GM23338 (cell line): ENCODE measurements around the gene AP2A2. TPM values are rescaled to one million over a fixed set of nuclear protein-coding genes. Genes with fewer than 3 reads are reported as not detected.

Experiments
- ATAC-seq: fragments of 200-7000 bp; cut with Tn5 transposase; 3 replicates; pipeline ENCODE4 v1.9.1; 2020
- DNase-seq: peaks from one replicate; pipeline ENCODE4 v3.0.0-alpha.2; 2015; ENCODE audit warnings: low spot score
- H2AFZ ChIP-seq: fragments of 200-600 bp; sonication (generic); 2 replicates; pipeline ENCODE4 v1.8.0; 2016; ENCODE audit warnings: antibody characterized with exemption, mild to moderate bottlenecking, moderate library complexity
- H3F3A ChIP-seq: fragments of 200-600 bp; sonication (generic); replicated peaks from 2 replicates; pipeline ENCODE4 v1.8.0; 2017; ENCODE audit warnings: antibody characterized with exemption, mixed run types, low read depth
- H3K27ac ChIP-seq: fragments of 200-600 bp; sonication (generic); 2 replicates; pipeline ENCODE4 v1.6.1; 2016; ENCODE audit warnings: low read depth
- H3K27me3 ChIP-seq: fragments of 200-600 bp; sonication (generic); 2 replicates; pipeline ENCODE4 v1.8.0; 2016; ENCODE audit warnings: mild to moderate bottlenecking, mixed run types, moderate library complexity; ENCODE audit not compliant: insufficient read depth
- H3K36me3 ChIP-seq: fragments of 200-600 bp; sonication (generic); 2 replicates; pipeline ENCODE4 v1.8.0; 2016; ENCODE audit warnings: mild to moderate bottlenecking; ENCODE audit not compliant: insufficient read depth
- H3K4me1 ChIP-seq: fragments of 200-600 bp; sonication (generic); 2 replicates; pipeline ENCODE4 v1.8.0; 2016; ENCODE audit warnings: mild to moderate bottlenecking, moderate library complexity; ENCODE audit not compliant: insufficient read depth
- H3K4me2 ChIP-seq: fragments of 200-600 bp; sonication (generic); 2 replicates; pipeline ENCODE4 v1.7.1; 2017; ENCODE audit warnings: mixed run types
- H3K4me3 ChIP-seq: fragments of 200-600 bp; sonication (generic); 2 replicates; pipeline ENCODE4 v1.6.1; 2016; ENCODE audit warnings: mixed run types
- H3K79me2 ChIP-seq: fragments of 200-600 bp; sonication (generic); replicated peaks from 2 replicates; pipeline ENCODE4 v1.8.0; 2017; ENCODE audit warnings: mild to moderate bottlenecking; ENCODE audit not compliant: insufficient read depth
- H3K9me2 ChIP-seq: fragments of 200-600 bp; sonication (generic); 2 replicates; pipeline ENCODE4 v1.8.0; 2017; ENCODE audit not compliant: insufficient read depth
- H4K20me1 ChIP-seq: fragments of 200-600 bp; sonication (generic); replicated peaks from 2 replicates; pipeline ENCODE4 v1.8.0; 2017; ENCODE audit warnings: mild to moderate bottlenecking; ENCODE audit not compliant: insufficient read depth
- H3K27ac Mint-ChIP-seq: 2 replicates; pipeline ENCODE4 v1.8.0; 2020; ENCODE audit warnings: inconsistent platforms, mild to moderate bottlenecking, moderate library complexity, mixed read lengths
- H3K27me3 Mint-ChIP-seq: 3 replicates; pipeline ENCODE4 v1.8.0; 2022; ENCODE audit warnings: low read depth, mild to moderate bottlenecking, moderate library complexity, mixed read lengths, inconsistent platforms; ENCODE audit not compliant: insufficient read depth, poor library complexity
- H3K36me3 Mint-ChIP-seq: 3 replicates; pipeline ENCODE4 v1.8.0; 2021; ENCODE audit warnings: low read depth, mild to moderate bottlenecking, inconsistent platforms, moderate library complexity, mixed read lengths
- H3K4me1 Mint-ChIP-seq: 3 replicates; pipeline ENCODE4 v1.8.0; 2020; ENCODE audit warnings: mild to moderate bottlenecking, inconsistent platforms, mixed read lengths
- H3K4me3 Mint-ChIP-seq: 3 replicates; pipeline ENCODE4 v1.8.0; 2021; ENCODE audit warnings: moderate library complexity, mild to moderate bottlenecking, inconsistent platforms, mixed read lengths
- H3K9me3 Mint-ChIP-seq: 3 replicates; pipeline ENCODE4 v1.8.0; 2020; ENCODE audit warnings: moderate library complexity, mild to moderate bottlenecking, inconsistent platforms, mixed read lengths
- CREB1 ChIP-seq: fragments of 250-450 bp; sonication (Bioruptor Pico); IDR thresholded peaks from 2 replicates; pipeline ENCODE4 v1.5.0; 2020; ENCODE audit warnings: low read depth, mild to moderate bottlenecking, moderate library complexity
- ETS1 ChIP-seq: IDR thresholded peaks from 2 replicates; pipeline ENCODE4 v1.6.1; 2016; ENCODE audit warnings: antibody characterized with exemption
- EZH2 ChIP-seq: fragments of 200-600 bp; sonication (generic); IDR thresholded peaks from one replicate; pipeline ENCODE4 v1.8.0; 2017; ENCODE audit warnings: antibody characterized with exemption, mild to moderate bottlenecking, low read depth; ENCODE audit not compliant: unreplicated experiment
- EZH2phosphoT487 ChIP-seq: fragments of 200-600 bp; sonication (generic); IDR thresholded peaks from one replicate; pipeline ENCODE4 v1.8.1; 2018; ENCODE audit warnings: antibody characterized with exemption; ENCODE audit not compliant: unreplicated experiment
- JUNB ChIP-seq: IDR thresholded peaks from one replicate; pipeline ENCODE4 v1.6.1; 2016; ENCODE audit warnings: antibody characterized with exemption; ENCODE audit not compliant: unreplicated experiment
- NANOG ChIP-seq: IDR thresholded peaks from 2 replicates; pipeline ENCODE4 v1.6.1; 2016; ENCODE audit warnings: antibody characterized with exemption, borderline replicate concordance
- POLR2AphosphoS5 ChIP-seq: IDR thresholded peaks from 2 replicates; pipeline ENCODE4 v1.6.1; 2016; ENCODE audit warnings: antibody characterized with exemption, low read depth
- STAT1 ChIP-seq: IDR thresholded peaks from one replicate; pipeline ENCODE4 v1.6.1; 2016; ENCODE audit warnings: antibody characterized with exemption; ENCODE audit not compliant: unreplicated experiment
- ZNF114 ChIP-seq: fragments of 250-450 bp; sonication (Bioruptor Pico); IDR thresholded peaks from 2 replicates; pipeline ENCODE4 v1.5.0; 2020; ENCODE audit warnings: mild to moderate bottlenecking, moderate library complexity
- ZNF331 ChIP-seq: fragments of 250-450 bp; sonication (Bioruptor Pico); IDR thresholded peaks from 2 replicates; pipeline ENCODE4 v1.5.0; 2020; ENCODE audit warnings: low read depth, mild to moderate bottlenecking, moderate library complexity
- polyA plus RNA-seq: library from polyadenylated mRNA; unstranded; fragments of >200 nt; fragmentation: Nextera tagmentation; extraction: Ambion mirVana; gene quantifications from 2 replicates; pipeline ENCODE4 v1.2.1, GENCODE V29; 2016
- total RNA-seq: library from RNA; depleted of rRNA; stranded (reverse); fragments of >200 nt; shearing (Covaris generic); gene quantifications from 2 replicates; pipeline ENCODE4 v1.2.3, GENCODE V29; 2014
- TF ChIP-seq, protein P1 (sequence below), 2 experiments: fragments of 200-600 bp in 1 of 2; sonication (generic) in 1 of 2; conservative IDR thresholded peaks; 2 replicates each; pipeline versions ENCODE4 v1.5.1 to v1.6.1; 2016 to 2017; ENCODE audit warnings: antibody characterized with exemption in 2 of 2, low read depth in 2 of 2, mild to moderate bottlenecking in 2 of 2, moderate library complexity in 1 of 2
- TF ChIP-seq, protein P2 (sequence below): IDR thresholded peaks from one replicate; pipeline ENCODE4 v1.6.1; 2018; ENCODE audit warnings: antibody characterized with exemption; ENCODE audit not compliant: unreplicated experiment

The AP2A2 gene
- total and polyA plus RNA-seq, 2 experiments from 2014 or later: 23.7 to 47.5 TPM

- TF ChIP-seq ETS1 (no peak), STAT1 (no peak), ZNF331 (CRISPR knock-in tag) (no peak), ZNF114 (CRISPR knock-in tag) (no peak), JUNB (no peak)
These were observed 132.1 kb downstream of the AP2A2 start (continued) for GRCh38 chr11:1057806-1058205.

DNA sequence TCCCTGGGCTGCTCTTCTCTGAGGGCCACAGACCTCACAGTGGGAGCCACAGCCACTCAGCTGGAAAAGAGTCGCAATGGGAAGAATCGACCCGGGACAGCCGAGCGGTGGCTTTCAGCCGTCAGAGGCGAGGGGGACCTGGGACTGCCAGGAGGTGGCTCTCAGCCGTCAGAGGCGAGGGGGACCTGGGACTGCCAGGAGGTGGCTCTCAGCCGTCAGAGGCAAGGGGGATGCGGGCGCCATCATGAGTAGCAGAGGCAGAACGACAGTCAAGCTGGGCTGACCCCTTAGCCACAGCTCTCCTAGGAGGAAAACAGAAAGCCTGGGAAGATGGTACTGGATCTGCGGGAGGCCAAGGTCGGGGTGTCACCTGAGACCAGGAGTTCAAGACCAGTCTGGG is 134.1 kb downstream of the AP2A2 start:
- H3K4me1 Mint-ChIP-seq: peaks cover 4% of the 10 kb centered on the region; the same call in 1 of the 3 replicates
- H3K27ac ChIP-seq: no peak overlapping the region
- DNase-seq (no peak), ATAC-seq (peak; percentile 73)
- H3K9me2 ChIP-seq: no peaks in the 10 kb centered on the region
- H3K27ac Mint-ChIP-seq: no peak overlapping the region
- no peaks in the 10 kb centered on the region for H3K4me1 ChIP-seq
- H3K4me2 ChIP-seq: no peak overlapping the region
- H3K79me2 ChIP-seq: no peaks in the 10 kb centered on the region
- no peak overlapping the region for H2AFZ ChIP-seq
- H3K36me3 Mint-ChIP-seq: no peaks in the 10 kb centered on the region; the same call in 2 of the 3 replicates
- H3K27me3 Mint-ChIP-seq: peaks cover 3% of the 10 kb centered on the region
- H3K4me3 Mint-ChIP-seq: no peak overlapping the region
- H3K36me3 ChIP-seq: no peaks in the 10 kb centered on the region
- H3K9me3 Mint-ChIP-seq: peaks cover 12% of the 10 kb centered on the region
- TF ChIP-seq ETS1: no peak
- TF ChIP-seq, protein P1, sequence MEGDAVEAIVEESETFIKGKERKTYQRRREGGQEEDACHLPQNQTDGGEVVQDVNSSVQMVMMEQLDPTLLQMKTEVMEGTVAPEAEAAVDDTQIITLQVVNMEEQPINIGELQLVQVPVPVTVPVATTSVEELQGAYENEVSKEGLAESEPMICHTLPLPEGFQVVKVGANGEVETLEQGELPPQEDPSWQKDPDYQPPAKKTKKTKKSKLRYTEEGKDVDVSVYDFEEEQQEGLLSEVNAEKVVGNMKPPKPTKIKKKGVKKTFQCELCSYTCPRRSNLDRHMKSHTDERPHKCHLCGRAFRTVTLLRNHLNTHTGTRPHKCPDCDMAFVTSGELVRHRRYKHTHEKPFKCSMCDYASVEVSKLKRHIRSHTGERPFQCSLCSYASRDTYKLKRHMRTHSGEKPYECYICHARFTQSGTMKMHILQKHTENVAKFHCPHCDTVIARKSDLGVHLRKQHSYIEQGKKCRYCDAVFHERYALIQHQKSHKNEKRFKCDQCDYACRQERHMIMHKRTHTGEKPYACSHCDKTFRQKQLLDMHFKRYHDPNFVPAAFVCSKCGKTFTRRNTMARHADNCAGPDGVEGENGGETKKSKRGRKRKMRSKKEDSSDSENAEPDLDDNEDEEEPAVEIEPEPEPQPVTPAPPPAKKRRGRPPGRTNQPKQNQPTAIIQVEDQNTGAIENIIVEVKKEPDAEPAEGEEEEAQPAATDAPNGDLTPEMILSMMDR (conservative IDR thresholded peaks at IDR 0.05; ENCODE audit: low read depth in 2 of 2): peak in 1 of 2 experiments; percentile 48; a peak in 2 of 4 replicates
- no peaks in the 10 kb centered on the region for H3F3A ChIP-seq
- no peaks in the 10 kb centered on the region for H3K27me3 ChIP-seq
- no peaks in the 10 kb centered on the region for H4K20me1 ChIP-seq
- no peak overlapping the region for H3K4me3 ChIP-seq

DNA sequence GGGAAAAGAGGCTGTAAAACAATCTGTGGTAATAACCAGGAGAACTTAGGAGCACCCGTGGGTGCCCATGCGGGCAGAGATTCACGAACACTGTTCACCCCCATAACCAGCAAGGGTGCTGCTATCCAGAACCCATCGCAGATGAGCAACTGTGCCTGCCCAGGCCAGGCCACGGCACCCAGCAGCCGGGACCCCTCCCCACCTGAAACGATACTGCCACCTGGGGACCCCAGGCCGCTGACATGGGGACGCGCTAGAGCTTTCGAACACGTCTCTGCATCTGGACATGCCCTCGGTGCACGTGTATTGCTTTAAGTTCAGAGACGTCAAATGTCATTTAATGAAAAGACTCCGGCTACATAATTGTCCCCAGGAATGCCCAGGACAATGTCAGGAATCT is 134.7 kb downstream of the AP2A2 start:
- H3K27ac ChIP-seq: no peak overlapping the region
- H3K9me2 ChIP-seq: no peaks in the 10 kb centered on the region
- H3K27me3 Mint-ChIP-seq: peaks cover 3% of the 10 kb centered on the region
- H3K36me3 ChIP-seq: no peaks in the 10 kb centered on the region
- no peaks in the 10 kb centered on the region for H3K79me2 ChIP-seq
- no peak overlapping the region for H3K4me3 Mint-ChIP-seq
- no peaks in the 10 kb centered on the region for H3K27me3 ChIP-seq
- no peak overlapping the region for H2AFZ ChIP-seq
- no peak overlapping the region for H3K27ac Mint-ChIP-seq
- H3K9me3 Mint-ChIP-seq: peaks cover 12% of the 10 kb centered on the region
- H3K4me2 ChIP-seq: no peak overlapping the region
- ATAC-seq (no peak), DNase-seq (no peak)
- H4K20me1 ChIP-seq: no peaks in the 10 kb centered on the region
- H3K4me1 ChIP-seq: no peaks in the 10 kb centered on the region
- no peak overlapping the region for H3K4me3 ChIP-seq
- TF ChIP-seq EZH2: no peak
- no peak for TF ChIP-seq ETS1
- TF ChIP-seq, protein P2, sequence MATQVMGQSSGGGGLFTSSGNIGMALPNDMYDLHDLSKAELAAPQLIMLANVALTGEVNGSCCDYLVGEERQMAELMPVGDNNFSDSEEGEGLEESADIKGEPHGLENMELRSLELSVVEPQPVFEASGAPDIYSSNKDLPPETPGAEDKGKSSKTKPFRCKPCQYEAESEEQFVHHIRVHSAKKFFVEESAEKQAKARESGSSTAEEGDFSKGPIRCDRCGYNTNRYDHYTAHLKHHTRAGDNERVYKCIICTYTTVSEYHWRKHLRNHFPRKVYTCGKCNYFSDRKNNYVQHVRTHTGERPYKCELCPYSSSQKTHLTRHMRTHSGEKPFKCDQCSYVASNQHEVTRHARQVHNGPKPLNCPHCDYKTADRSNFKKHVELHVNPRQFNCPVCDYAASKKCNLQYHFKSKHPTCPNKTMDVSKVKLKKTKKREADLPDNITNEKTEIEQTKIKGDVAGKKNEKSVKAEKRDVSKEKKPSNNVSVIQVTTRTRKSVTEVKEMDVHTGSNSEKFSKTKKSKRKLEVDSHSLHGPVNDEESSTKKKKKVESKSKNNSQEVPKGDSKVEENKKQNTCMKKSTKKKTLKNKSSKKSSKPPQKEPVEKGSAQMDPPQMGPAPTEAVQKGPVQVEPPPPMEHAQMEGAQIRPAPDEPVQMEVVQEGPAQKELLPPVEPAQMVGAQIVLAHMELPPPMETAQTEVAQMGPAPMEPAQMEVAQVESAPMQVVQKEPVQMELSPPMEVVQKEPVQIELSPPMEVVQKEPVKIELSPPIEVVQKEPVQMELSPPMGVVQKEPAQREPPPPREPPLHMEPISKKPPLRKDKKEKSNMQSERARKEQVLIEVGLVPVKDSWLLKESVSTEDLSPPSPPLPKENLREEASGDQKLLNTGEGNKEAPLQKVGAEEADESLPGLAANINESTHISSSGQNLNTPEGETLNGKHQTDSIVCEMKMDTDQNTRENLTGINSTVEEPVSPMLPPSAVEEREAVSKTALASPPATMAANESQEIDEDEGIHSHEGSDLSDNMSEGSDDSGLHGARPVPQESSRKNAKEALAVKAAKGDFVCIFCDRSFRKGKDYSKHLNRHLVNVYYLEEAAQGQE: no peak
- TF ChIP-seq ZNF331 (CRISPR knock-in tag): no peak
- TF ChIP-seq CREB1 (CRISPR knock-in tag): no peak
- no peak for TF ChIP-seq NANOG
- TF ChIP-seq JUNB: no peak
- TF ChIP-seq EZH2phosphoT487: no peak
- no peak for TF ChIP-seq POLR2AphosphoS5
- no peaks in the 10 kb centered on the region for H3F3A ChIP-seq
- H3K4me1 Mint-ChIP-seq: peaks cover 4% of the 10 kb centered on the region; the same call in 1 of the 3 replicates
- no peaks in the 10 kb centered on the region; the same call in 2 of the 3 replicates for H3K36me3 Mint-ChIP-seq
